WTC11 (cell line): ENCODE measurements around the gene UPF2. TPM values are rescaled to one million over a fixed set of nuclear protein-coding genes. Genes with fewer than 3 reads are reported as not detected.

Experiments used
- ATAC-seq: fragments of 200-7000 bp; cut with Tn5 transposase; 2 replicates; pipeline ENCODE4 v1.10.0; 2021; ENCODE audit warnings: mild to moderate bottlenecking, moderate library complexity
- CTCF ChIA-PET: fragments of 300-600 bp; sonication (Branson Sonifier 250); formaldehyde crosslinking; loops from one replicate; lab custom pipeline; 2021; ENCODE audit warnings: antibody characterized with exemption; lab: Charles Lee
- POLR2A ChIA-PET: fragments of 350-600 bp; sonication (Branson Sonifier 250); formaldehyde crosslinking; loops from one replicate; lab custom pipeline; 2021; ENCODE audit warnings: antibody characterized with exemption; lab: Charles Lee
- DNase-seq: peaks from one replicate; pipeline ENCODE4 v3.0.0; 2021; ENCODE audit warnings: low spot score
- H3K27ac Mint-ChIP-seq: 2 replicates; pipeline ENCODE4 v1.8.0; 2021; ENCODE audit warnings: mixed read lengths
- H3K27me3 Mint-ChIP-seq: 2 replicates; pipeline ENCODE4 v1.8.0; 2021; ENCODE audit warnings: low read depth, mild to moderate bottlenecking, moderate library complexity, mixed read lengths
- H3K36me3 Mint-ChIP-seq: 2 replicates; pipeline ENCODE4 v1.8.0; 2021; ENCODE audit warnings: mixed read lengths
- H3K4me1 Mint-ChIP-seq: 2 replicates; pipeline ENCODE4 v1.8.0; 2022; ENCODE audit warnings: mixed read lengths
- H3K4me3 Mint-ChIP-seq: 2 replicates; pipeline ENCODE4 v1.8.0; 2021; ENCODE audit warnings: mild to moderate bottlenecking, moderate library complexity, mixed read lengths
- H3K9me3 Mint-ChIP-seq: 2 replicates; pipeline ENCODE4 v1.8.0; 2021; ENCODE audit warnings: mixed read lengths
- ATF2 ChIP-seq: sonication (generic); formaldehyde crosslinking; IDR thresholded peaks from 2 replicates; pipeline ENCODE4 v1.8.1; 2022; ENCODE audit warnings: low read depth, missing genetic modification reagents, borderline replicate concordance
- CBFB ChIP-seq: sonication (generic); formaldehyde crosslinking; IDR thresholded peaks from 2 replicates; pipeline ENCODE4 v1.8.1; 2022; ENCODE audit warnings: mild to moderate bottlenecking, low read depth, missing genetic modification reagents
- CREM ChIP-seq: sonication (generic); formaldehyde crosslinking; IDR thresholded peaks from 2 replicates; pipeline ENCODE4 v1.8.1; 2022; ENCODE audit warnings: mild to moderate bottlenecking, missing genetic modification reagents, moderate library complexity
- E2F1 ChIP-seq: sonication (generic); formaldehyde crosslinking; IDR thresholded peaks from 2 replicates; pipeline ENCODE4 v1.8.0; 2022; ENCODE audit warnings: mild to moderate bottlenecking, missing genetic modification reagents
- E2F4 ChIP-seq: sonication (generic); formaldehyde crosslinking; IDR thresholded peaks from 2 replicates; pipeline ENCODE4 v1.8.1; 2022; ENCODE audit warnings: low read depth, mild to moderate bottlenecking, moderate library complexity, missing genetic modification reagents, borderline replicate concordance
- ERG ChIP-seq: fragments of 250-450 bp; sonication (Bioruptor Pico); IDR thresholded peaks from 2 replicates; pipeline ENCODE4 v1.8.0; 2021; ENCODE audit warnings: mild to moderate bottlenecking
- ESRRA ChIP-seq: sonication (generic); formaldehyde crosslinking; IDR thresholded peaks from 2 replicates; pipeline ENCODE4 v1.8.1; 2022; ENCODE audit warnings: mild to moderate bottlenecking, missing genetic modification reagents, borderline replicate concordance
- FOXK1 ChIP-seq: sonication (generic); formaldehyde crosslinking; IDR thresholded peaks from 2 replicates; pipeline ENCODE4 v1.8.0; 2022; ENCODE audit warnings: mild to moderate bottlenecking, moderate library complexity, missing genetic modification reagents
- JAZF1 ChIP-seq: fragments of 250-450 bp; sonication (Bioruptor Pico); IDR thresholded peaks from 2 replicates; pipeline ENCODE4 v1.9.0; 2021; ENCODE audit warnings: moderate library complexity, mild to moderate bottlenecking, inconsistent platforms
- PRDM15 ChIP-seq: sonication (generic); formaldehyde crosslinking; IDR thresholded peaks from 2 replicates; pipeline ENCODE4 v1.8.0; 2022; ENCODE audit warnings: missing genetic modification reagents
- PREB ChIP-seq: sonication (generic); formaldehyde crosslinking; IDR thresholded peaks from 2 replicates; pipeline ENCODE4 v1.8.1; 2022; ENCODE audit warnings: mild to moderate bottlenecking, missing genetic modification reagents, moderate library complexity, borderline replicate concordance
- RORB ChIP-seq: fragments of 250-450 bp; sonication (Bioruptor Pico); IDR thresholded peaks from 2 replicates; pipeline ENCODE4 v1.9.0; 2021; ENCODE audit warnings: mild to moderate bottlenecking
- SMAD3 ChIP-seq: sonication (generic); formaldehyde crosslinking; IDR thresholded peaks from 2 replicates; pipeline ENCODE4 v1.8.0; 2022; ENCODE audit warnings: missing genetic modification reagents, mild to moderate bottlenecking, borderline replicate concordance
- ZNF281 ChIP-seq: sonication (generic); formaldehyde crosslinking; IDR thresholded peaks from 2 replicates; pipeline ENCODE4 v1.8.0; 2023; ENCODE audit warnings: mild to moderate bottlenecking, missing genetic modification reagents
- ZNF416 ChIP-seq: fragments of 250-450 bp; sonication (Bioruptor Pico); IDR thresholded peaks from 2 replicates; pipeline ENCODE4 v1.9.0; 2021; ENCODE audit warnings: mild to moderate bottlenecking, inconsistent platforms
- ZNF532 ChIP-seq: fragments of 250-450 bp; sonication (Bioruptor Pico); IDR thresholded peaks from 2 replicates; pipeline ENCODE4 v1.9.0; 2021; ENCODE audit warnings: mild to moderate bottlenecking, borderline replicate concordance
- ZNF671 ChIP-seq: fragments of 250-450 bp; sonication (Bioruptor Pico); IDR thresholded peaks from 2 replicates; pipeline ENCODE4 v1.8.0; 2021; ENCODE audit warnings: mild to moderate bottlenecking
- total RNA-seq: library from RNA; stranded (reverse); gene quantifications from 3 replicates; pipeline ENCODE4 v1.2.3, GENCODE V29; 2021

UPF2 gene
- total RNA-seq, 1 experiment from 2014 or later: 24.3 TPM

GRCh38 chr10:12077580-12078180 lies 35.1 kb upstream of the UPF2 start (continued):
- TF ChIP-seq ZNF532: no peak
- no peak for TF ChIP-seq ZNF281 (CRISPR knock-in tag)
- no peak for TF ChIP-seq ATF2 (CRISPR knock-in tag)
- TF ChIP-seq JAZF1: no peak
- TF ChIP-seq CBFB (CRISPR knock-in tag): no peak
- TF ChIP-seq RORB: no peak
- no peak for TF ChIP-seq CREM (CRISPR knock-in tag)

GRCh38 chr10:12073526-12073925 lies 30.9 kb upstream of the UPF2 start:
- Mint-ChIP-seq H3K27me3 (no peaks in the 10 kb centered on the region), H3K4me1 (peaks cover 14% of the 10 kb centered on the region), H3K9me3 (no peaks in the 10 kb centered on the region), H3K4me3 (no peak overlapping the region), H3K27ac (peak overlapping the region; percentile 18; the same call in 1 of the 2 replicates), H3K36me3 (peaks cover 16% of the 10 kb centered on the region)
- no peak for ATAC-seq
- no peak for DNase-seq
- POLR2A ChIA-PET: interaction anchor here (0.7 kb wide), 1 partner anchor 30 kb away, joined by 5 read pairs; the partner anchor contains the start of gene UPF2
- CTCF ChIA-PET: no interaction called here
- TF ChIP-seq ZNF671 (no peak), CREM (CRISPR knock-in tag) (no peak), ESRRA (CRISPR knock-in tag) (no peak), E2F1 (CRISPR knock-in tag) (no peak), E2F4 (no peak), PREB (no peak), SMAD3 (CRISPR knock-in tag) (no peak), ZNF416 (CRISPR knock-in tag) (no peak), PRDM15 (no peak), ERG (CRISPR knock-in tag) (no peak), FOXK1 (no peak)
